ENCODE results near the gene DIAPH1. TPM values are rescaled to one million over a fixed set of nuclear protein-coding genes. Genes with fewer than 3 reads are reported as not detected.
A peak's percentile ranks its signal among the peaks of the same experiment; 100 is the strongest.

Gene DIAPH1
- total RNA-seq, 1 experiment from 2014 or later: 117 TPM

GRCh38 chr5:141634720-141635119 lies 15.9 kb upstream of the DIAPH1 start:
- no peak overlapping the region for H3K4me2 ChIP-seq (ENCODE audit: insufficient read depth, insufficient read length, low read length)
- no peaks in the 10 kb centered on the region for H4K20me1 ChIP-seq (ENCODE audit: control insufficient read depth, insufficient read depth, insufficient read length)
- H3K14ac ChIP-seq (ENCODE audit: insufficient read depth, low read length): no peak overlapping the region
- no peak overlapping the region for H2AK5ac ChIP-seq (ENCODE audit: insufficient read length, low read length)
- no peak overlapping the region for H3T11ph ChIP-seq (ENCODE audit: low read length)
- Mint-ChIP-seq H3K9me3 (no peaks in the 10 kb centered on the region; a peak in 1 of 5 replicates), H3K27ac (peak overlapping the region in 1 of 3 experiments; percentile 17; a peak in 1 of 7 replicates), H3K27me3 (ENCODE audit: low read depth) (peaks cover 2% of the 10 kb centered on the region), H3K4me1 (peaks cover 18 to 23% of the 10 kb centered on the region in 2 experiments), H3K4me3 (peak overlapping the region; percentile 45 to 92; a peak in 3 of 5 replicates), H3K36me3 (ENCODE audit: insufficient read depth in 1 of 3, low read depth in 3 of 3) (peaks cover 11 to 23% (median 13%) of the 10 kb centered on the region in 3 experiments; a peak in 6 of 7 replicates)
- no peak overlapping the region for H3K56ac ChIP-seq (ENCODE audit: insufficient read length, low read depth, low read length)
- H2BK12ac ChIP-seq (ENCODE audit: insufficient read length, low read depth, low read length): no peak overlapping the region
- TF ChIP-seq CTCF (conservative IDR thresholded peaks at IDR 0.05): no peak
- H3K79me1 ChIP-seq (ENCODE audit: insufficient read depth, low read depth, low read length, poor library complexity, severe bottlenecking): peaks cover 10% of the 10 kb centered on the region
- H3K4me1 ChIP-seq (ENCODE audit: insufficient read depth, low read length): peaks cover 4% of the 10 kb centered on the region; the same call in 1 of the 2 replicates
- H2BK15ac ChIP-seq (ENCODE audit: low read depth, low read length): no peak overlapping the region
- no CpG with 5 or more reads among the region's 6 CpGs for WGBS (ENCODE audit: extremely low coverage, insufficient read length, low lambda C conversion rate)
- no peak overlapping the region for H3K23ac ChIP-seq (ENCODE audit: insufficient read length, low read depth, low read length)
- H3K27me3 ChIP-seq (ENCODE audit: insufficient read depth, low read length): no peaks in the 10 kb centered on the region
- H3K9me3 ChIP-seq (ENCODE audit: control insufficient read depth, low read depth, low read length): no peaks in the 10 kb centered on the region
- H4K5ac ChIP-seq (ENCODE audit: insufficient read length, low read depth, low read length): no peak overlapping the region
- H2BK20ac ChIP-seq (ENCODE audit: low read depth, low read length, poor library complexity, severe bottlenecking): no peak overlapping the region
- H3K4ac ChIP-seq (ENCODE audit: low read depth, low read length): no peak overlapping the region
- no peak overlapping the region for H3K9ac ChIP-seq (ENCODE audit: extremely low read depth, insufficient read length, low read length)
- no peak overlapping the region for H4K8ac ChIP-seq (replicated peaks; ENCODE audit: insufficient read length, low read depth, low read length)
- H3K23me2 ChIP-seq (ENCODE audit: insufficient read length, low read depth, low read length, poor library complexity, severe bottlenecking): peaks cover 14% of the 10 kb centered on the region
- no peak overlapping the region for H3K18ac ChIP-seq (ENCODE audit: insufficient read length, low read depth, low read length)
- H2AFZ ChIP-seq (ENCODE audit: low read length): no peak overlapping the region
- no peak overlapping the region for H2BK120ac ChIP-seq (ENCODE audit: low read depth, low read length, poor library complexity, severe bottlenecking)
- H3K27ac ChIP-seq (ENCODE audit: insufficient read length, low read depth, low read length): no peak overlapping the region
- no peak for DNase-seq
- H3K79me2 ChIP-seq (ENCODE audit: insufficient read depth, low read length): peaks cover 10% of the 10 kb centered on the region; the same call in 1 of the 2 replicates
- H4K91ac ChIP-seq (ENCODE audit: insufficient read length, low read depth, low read length): no peak overlapping the region
- no peak overlapping the region for H2BK5ac ChIP-seq (ENCODE audit: insufficient read length, low read length)

Data from H9 (cell line).